Stimulated activated naive CD8-positive, alpha-beta T cell treated with anti-CD3 and anti-CD28 coated beads, Interleukin-15, amount 100 ng/mL, for 72 hours (primary cell): ENCODE data around the gene AUTS2.

Experiments used
- ATAC-seq: fragments of 150-1000 bp; cut with Tn5 transposase; 2 replicates; pipeline ENCODE4 v1.10.0; 2021; ENCODE audit warnings: mild to moderate bottlenecking, moderate library complexity
- DNase-seq, 2 donors: peaks; one replicate each; pipeline ENCODE4 v3.0.0; 2021 to 2022
- H3K27ac Mint-ChIP-seq, 2 donors: one replicate each; pipeline ENCODE4 v1.8.0; 2022; ENCODE audit warnings: mild to moderate bottlenecking in 2 of 2, mixed read lengths in 2 of 2, moderate library complexity in 2 of 2
- H3K27me3 Mint-ChIP-seq: one replicate; pipeline ENCODE4 v1.8.0; 2022; ENCODE audit warnings: mixed read lengths
- H3K4me1 Mint-ChIP-seq: one replicate; pipeline ENCODE4 v1.8.0; 2022; ENCODE audit warnings: mild to moderate bottlenecking, mixed read lengths
- H3K4me3 Mint-ChIP-seq, 2 donors: one replicate each; pipeline ENCODE4 v1.8.0; 2022; ENCODE audit warnings: mild to moderate bottlenecking in 2 of 2, mixed read lengths in 2 of 2, moderate library complexity in 1 of 2
- H3K9me3 Mint-ChIP-seq, 2 donors: one replicate each; pipeline ENCODE4 v1.8.0; 2022; ENCODE audit warnings: mixed read lengths in 2 of 2

AUTS2 gene

GRCh38 chr7:70316745-70317144, 718.5 kb downstream of the AUTS2 start:
- Mint-ChIP-seq H3K27ac (no peak overlapping the region), H3K4me1 (peaks cover 38% of the 10 kb centered on the region), H3K4me3 (peak overlapping the region in 1 of 2 donors; percentile 40), H3K27me3 (peaks cover 15% of the 10 kb centered on the region), H3K9me3 (peaks cover 0 to 7% of the 10 kb centered on the region in 2 donors)
- peak; percentile 68 for ATAC-seq
- DNase-seq = peak in 1 of 2 donors; percentile 26

- Mint-ChIP-seq H3K4me1 (peaks cover 32% of the 10 kb centered on the region), H3K27me3 (peaks cover 15% of the 10 kb centered on the region), H3K4me3 (no peak overlapping the region), H3K9me3 (peaks cover 0 to 7% of the 10 kb centered on the region in 2 donors), H3K27ac (no peak overlapping the region)
- no peak for ATAC-seq
- DNase-seq = no peak
Measured at GRCh38 chr7:70317356-70317755, 719.1 kb downstream of the AUTS2 start.

DNA sequence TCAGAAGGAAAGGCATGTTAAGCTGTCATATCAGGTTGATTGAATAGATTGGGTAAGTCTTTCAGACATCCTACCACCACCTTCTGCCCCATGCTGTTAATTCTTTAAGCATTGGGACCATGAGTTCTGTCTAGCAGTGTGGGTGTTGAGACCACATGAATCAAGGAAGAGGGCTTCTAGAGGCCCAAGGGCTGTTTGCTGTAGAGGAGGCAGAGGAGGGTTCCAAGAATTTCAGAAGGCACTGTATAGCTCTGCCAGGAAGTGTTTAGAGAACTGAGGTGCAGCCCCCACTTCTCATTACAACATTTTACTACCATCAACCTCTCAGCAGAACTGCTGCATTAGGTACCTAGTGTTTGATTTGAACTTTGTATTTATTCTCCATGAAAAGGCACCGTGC, 720.2 kb downstream of the AUTS2 start:
- Mint-ChIP-seq H3K27me3 (peaks cover 15% of the 10 kb centered on the region), H3K4me3 (no peak overlapping the region), H3K4me1 (peaks cover 29% of the 10 kb centered on the region), H3K27ac (no peak overlapping the region), H3K9me3 (peaks cover 0 to 7% of the 10 kb centered on the region in 2 donors)
- ATAC-seq = peak; percentile 73
- DNase-seq = no peak

GRCh38 chr7:70319057-70319456, 720.8 kb downstream of the AUTS2 start:
- DNase-seq = no peak
- Mint-ChIP-seq H3K4me3 (no peak overlapping the region), H3K9me3 (peaks cover 0 to 7% of the 10 kb centered on the region in 2 donors), H3K27me3 (peaks cover 15% of the 10 kb centered on the region), H3K27ac (no peak overlapping the region), H3K4me1 (peaks cover 29% of the 10 kb centered on the region)
- no peak for ATAC-seq

- Mint-ChIP-seq H3K4me3 (no peak overlapping the region), H3K27me3 (peaks cover 8% of the 10 kb centered on the region), H3K9me3 (no peaks in the 10 kb centered on the region), H3K27ac (no peak overlapping the region), H3K4me1 (peaks cover 33% of the 10 kb centered on the region)
- DNase-seq (no peak), ATAC-seq (no peak)
Measured at GRCh38 chr7:70321016-70321590, 722.8 kb downstream of the AUTS2 start.

GRCh38 chr7:70322856-70323255, 724.6 kb downstream of the AUTS2 start:
- ATAC-seq (no peak), DNase-seq (no peak)
- H3K9me3 Mint-ChIP-seq = no peaks in the 10 kb centered on the region
- H3K4me1 Mint-ChIP-seq = peaks cover 23% of the 10 kb centered on the region
- peaks cover 8% of the 10 kb centered on the region for H3K27me3 Mint-ChIP-seq
- no peak overlapping the region for H3K4me3 Mint-ChIP-seq
- H3K27ac Mint-ChIP-seq = no peak overlapping the region

GRCh38 chr7:70325509-70326101, 727.3 kb downstream of the AUTS2 start:
- Mint-ChIP-seq H3K9me3 (no peaks in the 10 kb centered on the region), H3K27ac (no peak overlapping the region), H3K4me3 (no peak overlapping the region), H3K27me3 (peaks cover 3% of the 10 kb centered on the region), H3K4me1 (peaks cover 8% of the 10 kb centered on the region)
- ATAC-seq (no peak), DNase-seq (no peak)

DNA sequence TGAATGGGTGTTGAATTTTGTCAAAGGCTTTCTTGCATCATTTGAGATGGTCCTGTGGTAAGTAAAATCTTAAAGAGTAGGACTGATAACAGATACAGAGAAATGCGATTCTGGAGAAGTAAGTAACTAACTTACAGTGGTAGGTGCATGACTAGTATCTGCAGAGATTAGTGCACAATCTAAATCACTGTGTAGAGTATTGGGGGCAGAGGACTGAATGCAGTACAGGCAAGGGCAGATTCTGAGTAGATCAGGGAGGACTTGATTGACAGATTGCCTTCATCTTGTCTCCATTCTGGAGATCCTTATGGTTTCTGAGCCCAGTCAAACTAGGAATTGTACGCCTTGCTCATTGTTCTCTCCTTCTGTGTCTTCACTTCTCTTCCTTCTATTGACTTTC, 736.0 kb downstream of the AUTS2 start:
- ATAC-seq = no peak
- Mint-ChIP-seq H3K4me3 (no peak overlapping the region), H3K9me3 (no peaks in the 10 kb centered on the region), H3K4me1 (peaks cover 14% of the 10 kb centered on the region), H3K27me3 (peaks cover 8% of the 10 kb centered on the region), H3K27ac (no peak overlapping the region)
- DNase-seq = no peak

- Mint-ChIP-seq H3K4me1 (peaks cover 14% of the 10 kb centered on the region), H3K9me3 (no peaks in the 10 kb centered on the region), H3K27me3 (peaks cover 8% of the 10 kb centered on the region), H3K4me3 (no peak overlapping the region), H3K27ac (no peak overlapping the region)
- DNase-seq = no peak
- ATAC-seq = peak; percentile 70
Measured at GRCh38 chr7:70334871-70335270, 736.6 kb downstream of the AUTS2 start.

- peaks cover 14% of the 10 kb centered on the region for H3K4me1 Mint-ChIP-seq
- DNase-seq (no peak), ATAC-seq (no peak)
- peaks cover 8% of the 10 kb centered on the region for H3K27me3 Mint-ChIP-seq
- no peak overlapping the region for H3K4me3 Mint-ChIP-seq
- no peak overlapping the region for H3K27ac Mint-ChIP-seq
- no peaks in the 10 kb centered on the region for H3K9me3 Mint-ChIP-seq
Measured at GRCh38 chr7:70336536-70336935, 738.3 kb downstream of the AUTS2 start.

DNA sequence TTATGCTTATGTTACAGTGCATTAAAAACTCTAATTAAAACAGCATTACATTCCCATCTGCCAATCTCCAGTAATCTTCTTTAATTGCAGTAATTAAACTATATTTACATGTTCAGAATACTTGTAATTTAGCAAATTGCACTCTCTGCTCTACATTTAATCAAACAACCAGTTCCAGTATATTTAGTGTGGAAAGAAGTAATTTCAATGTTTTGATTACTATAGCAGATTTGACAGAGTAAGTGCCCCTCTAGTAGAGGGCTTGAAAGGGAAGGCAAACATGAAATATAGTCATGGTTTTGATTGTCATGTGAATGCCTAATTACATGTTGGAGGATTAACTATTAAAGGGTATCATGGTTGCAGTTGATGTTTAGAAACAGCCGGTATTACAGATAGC, 739.7 kb downstream of the AUTS2 start:
- Mint-ChIP-seq H3K27me3 (peaks cover 4% of the 10 kb centered on the region), H3K9me3 (no peaks in the 10 kb centered on the region), H3K4me1 (peaks cover 14% of the 10 kb centered on the region), H3K4me3 (no peak overlapping the region), H3K27ac (no peak overlapping the region)
- no peak for ATAC-seq
- DNase-seq = no peak

DNA sequence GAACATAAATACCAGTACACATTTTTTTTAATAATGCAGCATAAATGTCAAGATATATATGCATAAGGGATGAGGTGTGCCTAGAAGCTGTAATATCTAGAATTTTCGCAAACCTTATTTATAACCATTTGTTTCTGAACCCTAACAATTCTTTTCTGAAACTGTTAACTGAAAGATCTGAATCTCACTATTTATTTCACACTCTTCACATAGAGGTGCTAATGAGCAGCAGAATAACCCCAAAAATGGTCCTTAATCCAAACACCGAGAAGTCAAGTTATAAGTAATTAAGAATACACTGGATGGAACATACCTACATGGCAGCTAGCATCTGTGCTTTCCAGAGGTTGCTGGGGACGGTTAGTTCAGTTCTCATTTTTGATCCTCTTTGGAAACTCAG, 742.0 kb downstream of the AUTS2 start:
- Mint-ChIP-seq H3K4me1 (peaks cover 3% of the 10 kb centered on the region), H3K4me3 (no peak overlapping the region), H3K9me3 (no peaks in the 10 kb centered on the region), H3K27ac (no peak overlapping the region), H3K27me3 (peaks cover 9% of the 10 kb centered on the region)
- ATAC-seq (no peak), DNase-seq (no peak)

GRCh38 chr7:70341446-70341845, 743.2 kb downstream of the AUTS2 start:
- DNase-seq (no peak), ATAC-seq (no peak)
- no peaks in the 10 kb centered on the region for H3K9me3 Mint-ChIP-seq
- no peaks in the 10 kb centered on the region for H3K4me1 Mint-ChIP-seq
- H3K27ac Mint-ChIP-seq = no peak overlapping the region
- no peak overlapping the region for H3K4me3 Mint-ChIP-seq
- peaks cover 9% of the 10 kb centered on the region for H3K27me3 Mint-ChIP-seq

- ATAC-seq (no peak), DNase-seq (no peak)
- Mint-ChIP-seq H3K4me1 (peaks cover 6% of the 10 kb centered on the region), H3K9me3 (no peaks in the 10 kb centered on the region), H3K27ac (peak overlapping the region in 1 of 2 donors; percentile 7), H3K27me3 (peaks cover 9% of the 10 kb centered on the region), H3K4me3 (no peak overlapping the region)
Measured at GRCh38 chr7:70343519-70343918, 745.2 kb downstream of the AUTS2 start.

DNA sequence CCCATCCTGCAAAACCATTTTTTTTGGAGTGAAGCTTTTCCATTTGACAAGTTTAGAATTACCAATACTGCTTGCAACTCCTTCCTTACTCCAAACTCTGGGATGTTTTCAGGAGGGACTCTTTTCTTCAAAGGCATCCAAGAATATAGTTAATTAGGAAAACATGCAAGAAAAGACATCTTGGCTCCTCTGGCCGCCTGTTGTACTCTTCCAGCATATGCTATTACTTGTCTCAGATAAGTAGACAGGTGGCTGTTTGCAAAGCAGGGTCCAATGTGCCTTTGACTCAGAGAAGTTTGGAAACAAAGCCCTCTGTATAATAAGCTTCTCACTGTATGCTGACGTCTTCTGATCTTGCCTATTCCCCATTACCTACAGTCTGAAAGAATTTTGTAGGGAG, 746.5 kb downstream of the AUTS2 start:
- Mint-ChIP-seq H3K27ac (no peak overlapping the region), H3K4me1 (peaks cover 6% of the 10 kb centered on the region), H3K9me3 (no peaks in the 10 kb centered on the region), H3K27me3 (peaks cover 9% of the 10 kb centered on the region), H3K4me3 (no peak overlapping the region)
- ATAC-seq (no peak), DNase-seq (no peak)

- no peak for DNase-seq
- no peak overlapping the region for H3K27ac Mint-ChIP-seq
- H3K4me3 Mint-ChIP-seq = no peak overlapping the region
- H3K9me3 Mint-ChIP-seq = no peaks in the 10 kb centered on the region
- ATAC-seq = peak; percentile 35
- H3K4me1 Mint-ChIP-seq = peaks cover 6% of the 10 kb centered on the region
- H3K27me3 Mint-ChIP-seq = peaks cover 9% of the 10 kb centered on the region
Measured at GRCh38 chr7:70346844-70347462, 748.7 kb downstream of the AUTS2 start.
